A204.1 (cell line): ENCODE data around the gene TRRAP.

Experiments used
- FAIRE-seq: peaks from 2 replicates; lab custom pipeline; 2012; peaks lifted over from hg19 to GRCh38; lab: Jason Lieb, UNC

TRRAP gene

GRCh38 chr7:98991141-98991540, 112.8 kb downstream of the TRRAP start:
- no peak for FAIRE-seq

GRCh38 chr7:98992076-98992475, 113.7 kb downstream of the TRRAP start:
- FAIRE-seq: no peak

- FAIRE-seq: no peak
These were observed 114.9 kb downstream of the TRRAP start for GRCh38 chr7:98993024-98993897.

GRCh38 chr7:98994046-98994944, 116.0 kb downstream of the TRRAP start:
- FAIRE-seq: no peak

GRCh38 chr7:98995111-98995510, 116.8 kb downstream of the TRRAP start:
- no peak for FAIRE-seq

GRCh38 chr7:98995523-98996149, 117.3 kb downstream of the TRRAP start:
- FAIRE-seq: no peak

- no peak for FAIRE-seq
These were observed 117.8 kb downstream of the TRRAP start for GRCh38 chr7:98996150-98996552.

- no peak for FAIRE-seq
These were observed 119.5 kb downstream of the TRRAP start for GRCh38 chr7:98997846-98998245.

- no peak for FAIRE-seq
These were observed 120.7 kb downstream of the TRRAP start for GRCh38 chr7:98998821-98999725.

- FAIRE-seq: no peak
These were observed 122.0 kb downstream of the TRRAP start for GRCh38 chr7:99000196-99000903.

- FAIRE-seq: no peak
These were observed 122.7 kb downstream of the TRRAP start for GRCh38 chr7:99000904-99001465.

- FAIRE-seq: no peak
These were observed 123.3 kb downstream of the TRRAP start for GRCh38 chr7:99001482-99002147.

GRCh38 chr7:99002148-99002826, 124.0 kb downstream of the TRRAP start:
- no peak for FAIRE-seq

GRCh38 chr7:99002827-99003212, 124.5 kb downstream of the TRRAP start:
- FAIRE-seq: no peak

GRCh38 chr7:99003419-99003818, 125.1 kb downstream of the TRRAP start:
- no peak for FAIRE-seq

- FAIRE-seq: no peak
These were observed 125.9 kb downstream of the TRRAP start for GRCh38 chr7:99004216-99004615.

- FAIRE-seq: no peak
These were observed 126.6 kb downstream of the TRRAP start for GRCh38 chr7:99004781-99005500.

GRCh38 chr7:99005776-99006175, 127.4 kb downstream of the TRRAP start:
- FAIRE-seq: no peak
